Neural progenitor cell (in vitro differentiated cells): Measurements from ENCODE around the gene TGDS. TPM values are rescaled to one million over a fixed set of nuclear protein-coding genes. Genes with fewer than 3 reads are reported as not detected.

Source experiments
- DNase-seq: peaks from one replicate; pipeline ENCODE4 v3.0.0-alpha.2; 2016; ENCODE audit warnings: low spot score
- H2AFZ ChIP-seq: fragments of 200-600 bp; sonication (generic); replicated peaks from 2 replicates; pipeline ENCODE4 v1.6.1; 2016; ENCODE audit warnings: antibody characterized with exemption
- H3F3A ChIP-seq: fragments of 200-600 bp; sonication (generic); 2 replicates; pipeline ENCODE4 v1.6.1; 2016; ENCODE audit warnings: antibody characterized with exemption, low read depth
- H3K27ac ChIP-seq: fragments of 200-600 bp; sonication (generic); 2 replicates; pipeline ENCODE4 v1.5.1; 2016; ENCODE audit warnings: mild to moderate bottlenecking
- H3K27me3 ChIP-seq: fragments of 200-600 bp; sonication (generic); 2 replicates; pipeline ENCODE4 v1.6.1; 2016; ENCODE audit warnings: mild to moderate bottlenecking, moderate library complexity
- H3K36me3 ChIP-seq: fragments of 200-600 bp; sonication (generic); 2 replicates; pipeline ENCODE4 v1.5.1; 2016
- H3K4me1 ChIP-seq: fragments of 200-600 bp; sonication (generic); 2 replicates; pipeline ENCODE4 v1.6.1; 2016; ENCODE audit warnings: mixed run types
- H3K4me2 ChIP-seq: fragments of 200-600 bp; sonication (generic); 2 replicates; pipeline ENCODE4 v1.6.1; 2016
- H3K4me3 ChIP-seq: fragments of 200-600 bp; sonication (generic); 2 replicates; pipeline ENCODE4 v1.5.1; 2016
- H3K79me2 ChIP-seq: fragments of 200-600 bp; sonication (generic); 2 replicates; pipeline ENCODE4 v1.6.1; 2016; ENCODE audit warnings: low read depth
- H3K9ac ChIP-seq: fragments of 200-600 bp; sonication (generic); 2 replicates; pipeline ENCODE4 v1.6.1; 2016
- H3K9me3 ChIP-seq: fragments of 200-600 bp; sonication (generic); 2 replicates; pipeline ENCODE4 v1.5.1; 2016; ENCODE audit warnings: low read depth
- H4K20me1 ChIP-seq: fragments of 200-600 bp; sonication (generic); 2 replicates; pipeline ENCODE4 v1.6.1; 2016; ENCODE audit warnings: low read depth
- H3K27ac Mint-ChIP-seq: 3 replicates; pipeline ENCODE4 v1.8.0; 2021; ENCODE audit warnings: mixed read lengths
- H3K27me3 Mint-ChIP-seq: 2 replicates; pipeline ENCODE4 v1.8.0; 2022; ENCODE audit warnings: low read depth, mild to moderate bottlenecking, inconsistent platforms, moderate library complexity, mixed read lengths; ENCODE audit not compliant: insufficient read depth
- H3K36me3 Mint-ChIP-seq: 3 replicates; pipeline ENCODE4 v1.8.0; 2021; ENCODE audit warnings: mixed read lengths
- H3K4me1 Mint-ChIP-seq: 3 replicates; pipeline ENCODE4 v1.8.0; 2021; ENCODE audit warnings: mixed read lengths
- H3K4me3 Mint-ChIP-seq: 3 replicates; pipeline ENCODE4 v1.8.0; 2021; ENCODE audit warnings: mild to moderate bottlenecking, moderate library complexity, mixed read lengths
- H3K9me3 Mint-ChIP-seq: 3 replicates; pipeline ENCODE4 v1.8.0; 2020; ENCODE audit warnings: mixed read lengths
- EZH2 ChIP-seq: fragments of 200-600 bp; sonication (generic); IDR thresholded peaks from 2 replicates; pipeline ENCODE4 v1.6.1; 2017; ENCODE audit warnings: antibody characterized with exemption, mild to moderate bottlenecking, moderate library complexity
- EZH2phosphoT487 ChIP-seq: fragments of 200-600 bp; sonication (generic); IDR thresholded peaks from 2 replicates; pipeline ENCODE4 v1.6.1; 2017; ENCODE audit warnings: antibody characterized with exemption
- total RNA-seq: library from RNA; depleted of rRNA; stranded (reverse); fragments of >200 nt; gene quantifications from 2 replicates; pipeline ENCODE4 v1.2.3, GENCODE V29; 2015; ENCODE audit warnings: low replicate concordance
- TF ChIP-seq, protein P1 (sequence below): fragments of 200-600 bp; sonication (generic); IDR thresholded peaks from 2 replicates; pipeline ENCODE4 v1.5.1; 2017; ENCODE audit warnings: antibody characterized with exemption, mild to moderate bottlenecking

Gene TGDS
- total RNA-seq, 1 donor from 2014 or later, result 41.2 TPM

DNA sequence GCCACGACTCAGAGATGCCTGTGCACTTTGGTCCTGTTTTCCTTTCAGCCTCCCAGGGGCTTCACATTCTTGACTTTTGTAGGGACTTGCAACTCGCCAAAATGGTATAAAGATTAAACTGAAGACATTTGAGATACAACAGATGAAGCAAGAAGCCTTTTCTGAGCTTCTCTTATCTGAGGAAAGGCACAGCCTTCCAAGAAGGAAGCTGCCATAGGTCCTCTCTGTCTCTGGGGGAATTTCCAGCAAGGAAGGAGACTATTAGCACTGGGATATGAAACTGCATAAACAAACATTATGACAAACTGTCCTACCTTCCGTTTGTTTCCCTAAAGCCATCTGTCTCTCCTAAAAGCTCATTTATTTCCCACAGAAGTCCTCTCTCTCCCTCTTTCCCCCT, 39.3 kb downstream of the TGDS start:
- Histone ChIP-seq H3K4me1 (no peaks in the 10 kb centered on the region), H3K9ac (no peak overlapping the region), H3K27ac (no peak overlapping the region), H2AFZ (peak overlapping the region; percentile 43), H3K36me3 (no peaks in the 10 kb centered on the region), H4K20me1 (no peaks in the 10 kb centered on the region), H3K9me3 (no peaks in the 10 kb centered on the region), H3F3A (no peaks in the 10 kb centered on the region), H3K79me2 (no peaks in the 10 kb centered on the region), H3K4me2 (no peak overlapping the region), H3K27me3 (no peaks in the 10 kb centered on the region), H3K4me3 (no peak overlapping the region)
- Mint-ChIP-seq H3K9me3 (no peaks in the 10 kb centered on the region), H3K27ac (no peak overlapping the region), H3K4me1 (peaks cover 7% of the 10 kb centered on the region), H3K4me3 (no peak overlapping the region), H3K27me3 (peaks cover 6% of the 10 kb centered on the region), H3K36me3 (no peaks in the 10 kb centered on the region)
- TF ChIP-seq, protein P1, sequence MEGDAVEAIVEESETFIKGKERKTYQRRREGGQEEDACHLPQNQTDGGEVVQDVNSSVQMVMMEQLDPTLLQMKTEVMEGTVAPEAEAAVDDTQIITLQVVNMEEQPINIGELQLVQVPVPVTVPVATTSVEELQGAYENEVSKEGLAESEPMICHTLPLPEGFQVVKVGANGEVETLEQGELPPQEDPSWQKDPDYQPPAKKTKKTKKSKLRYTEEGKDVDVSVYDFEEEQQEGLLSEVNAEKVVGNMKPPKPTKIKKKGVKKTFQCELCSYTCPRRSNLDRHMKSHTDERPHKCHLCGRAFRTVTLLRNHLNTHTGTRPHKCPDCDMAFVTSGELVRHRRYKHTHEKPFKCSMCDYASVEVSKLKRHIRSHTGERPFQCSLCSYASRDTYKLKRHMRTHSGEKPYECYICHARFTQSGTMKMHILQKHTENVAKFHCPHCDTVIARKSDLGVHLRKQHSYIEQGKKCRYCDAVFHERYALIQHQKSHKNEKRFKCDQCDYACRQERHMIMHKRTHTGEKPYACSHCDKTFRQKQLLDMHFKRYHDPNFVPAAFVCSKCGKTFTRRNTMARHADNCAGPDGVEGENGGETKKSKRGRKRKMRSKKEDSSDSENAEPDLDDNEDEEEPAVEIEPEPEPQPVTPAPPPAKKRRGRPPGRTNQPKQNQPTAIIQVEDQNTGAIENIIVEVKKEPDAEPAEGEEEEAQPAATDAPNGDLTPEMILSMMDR, result no peak
- no peak for TF ChIP-seq EZH2phosphoT487
- no peak for TF ChIP-seq EZH2
- DNase-seq, result no peak

DNA sequence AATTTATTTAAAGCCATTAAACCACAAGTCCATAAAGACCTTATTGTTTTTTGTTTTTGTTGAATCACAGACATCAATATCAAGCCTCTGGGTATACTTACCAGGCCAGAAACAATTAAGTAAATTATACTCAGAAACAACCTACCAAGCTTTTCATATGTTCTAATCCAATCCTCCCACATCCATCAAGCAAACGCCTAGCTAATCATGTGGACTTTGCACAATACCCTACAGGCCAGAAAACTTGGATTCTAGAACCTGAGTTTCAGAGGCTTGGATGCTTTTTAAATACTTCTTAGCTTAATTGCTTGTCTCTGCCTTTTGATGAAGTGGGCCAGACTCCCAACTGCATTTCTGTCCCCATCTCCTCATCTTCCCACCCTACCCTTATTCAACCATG, 39.9 kb downstream of the TGDS start:
- H3K4me1 Mint-ChIP-seq, result peaks cover 7% of the 10 kb centered on the region
- no peaks in the 10 kb centered on the region for H3K9me3 Mint-ChIP-seq
- H3K9ac ChIP-seq, result no peak overlapping the region
- no peak overlapping the region for H3K4me2 ChIP-seq
- H3K36me3 Mint-ChIP-seq, result no peaks in the 10 kb centered on the region
- no peaks in the 10 kb centered on the region for H3K4me1 ChIP-seq
- H3K4me3 ChIP-seq, result no peak overlapping the region
- TF ChIP-seq EZH2phosphoT487, result no peak
- TF ChIP-seq, protein P1, result no peak
- TF ChIP-seq EZH2, result no peak
- H3F3A ChIP-seq, result peaks cover 2% of the 10 kb centered on the region
- peaks cover 2% of the 10 kb centered on the region for H3K27me3 ChIP-seq
- no peak overlapping the region for H3K27ac Mint-ChIP-seq
- no peak overlapping the region for H3K27ac ChIP-seq
- no peak overlapping the region for H3K4me3 Mint-ChIP-seq
- no peaks in the 10 kb centered on the region for H3K9me3 ChIP-seq
- H4K20me1 ChIP-seq, result no peaks in the 10 kb centered on the region
- H3K27me3 Mint-ChIP-seq, result peaks cover 11% of the 10 kb centered on the region
- no peak for DNase-seq
- H2AFZ ChIP-seq, result peak overlapping the region; percentile 43
- no peaks in the 10 kb centered on the region for H3K79me2 ChIP-seq
- H3K36me3 ChIP-seq, result no peaks in the 10 kb centered on the region

DNA sequence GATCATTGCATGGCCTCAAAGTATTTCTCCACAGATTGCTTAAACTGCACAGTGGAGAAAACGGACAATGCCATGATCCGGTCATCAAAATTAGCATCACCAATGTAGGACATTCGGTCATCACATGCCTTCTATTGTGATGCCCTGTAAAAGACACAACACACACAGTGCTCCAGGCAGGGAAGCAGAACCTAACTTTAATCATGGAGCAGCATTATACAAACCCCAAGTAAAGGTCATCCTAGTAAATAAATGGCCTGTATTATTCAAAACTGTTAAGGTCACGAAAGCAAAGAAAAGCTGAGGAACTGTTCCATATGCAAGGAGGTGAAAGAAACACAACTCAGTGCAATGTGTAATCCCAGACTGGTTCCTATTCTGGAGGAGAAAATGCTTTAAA, 42.2 kb downstream of the TGDS start:
- Histone ChIP-seq H3K4me2 (no peak overlapping the region), H3K27me3 (peaks cover 5% of the 10 kb centered on the region), H3K9me3 (no peaks in the 10 kb centered on the region), H3K36me3 (no peaks in the 10 kb centered on the region), H3K4me1 (peaks cover 8% of the 10 kb centered on the region), H3F3A (peaks cover 25% of the 10 kb centered on the region), H4K20me1 (no peaks in the 10 kb centered on the region), H3K4me3 (no peak overlapping the region), H3K27ac (no peak overlapping the region), H3K9ac (no peak overlapping the region), H2AFZ (no peak overlapping the region), H3K79me2 (no peaks in the 10 kb centered on the region)
- no peak for DNase-seq
- no peak overlapping the region for H3K27ac Mint-ChIP-seq
- no peak overlapping the region for H3K4me3 Mint-ChIP-seq
- H3K9me3 Mint-ChIP-seq, result peaks cover 5% of the 10 kb centered on the region
- peaks cover 20% of the 10 kb centered on the region for H3K27me3 Mint-ChIP-seq
- H3K36me3 Mint-ChIP-seq, result peaks cover 4% of the 10 kb centered on the region
- H3K4me1 Mint-ChIP-seq, result peaks cover 16% of the 10 kb centered on the region
- TF ChIP-seq, protein P1, result no peak
- no peak for TF ChIP-seq EZH2
- no peak for TF ChIP-seq EZH2phosphoT487
